ENCODE results near the gene CDK8.

The CDK8 gene

GRCh38 chr13:26323127-26323526, 69.2 kb downstream of the CDK8 start:
- no peak for FAIRE-seq

DNA sequence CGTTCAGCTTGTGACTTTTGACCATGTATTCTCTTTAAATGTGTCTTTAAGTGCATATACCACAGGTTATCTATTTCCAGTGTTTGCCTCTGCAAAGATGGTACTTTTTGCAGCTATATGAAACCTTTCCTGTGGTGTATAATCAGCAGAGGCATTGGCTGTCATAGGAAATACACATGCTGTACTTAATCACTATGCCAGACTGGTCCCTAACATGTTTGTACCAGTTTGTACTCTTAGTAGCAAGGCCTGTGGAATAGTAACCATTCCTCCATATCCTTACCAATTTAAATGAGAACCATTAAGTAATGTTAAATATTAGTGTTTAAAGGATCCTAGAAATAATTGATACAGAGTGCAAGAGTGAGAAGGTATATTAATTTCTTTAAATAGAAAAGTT, 69.8 kb downstream of the CDK8 start:
- peak; percentile 10 for FAIRE-seq

- no peak for FAIRE-seq
Observed at GRCh38 chr13:26324294-26324693, 70.4 kb downstream of the CDK8 start.

DNA sequence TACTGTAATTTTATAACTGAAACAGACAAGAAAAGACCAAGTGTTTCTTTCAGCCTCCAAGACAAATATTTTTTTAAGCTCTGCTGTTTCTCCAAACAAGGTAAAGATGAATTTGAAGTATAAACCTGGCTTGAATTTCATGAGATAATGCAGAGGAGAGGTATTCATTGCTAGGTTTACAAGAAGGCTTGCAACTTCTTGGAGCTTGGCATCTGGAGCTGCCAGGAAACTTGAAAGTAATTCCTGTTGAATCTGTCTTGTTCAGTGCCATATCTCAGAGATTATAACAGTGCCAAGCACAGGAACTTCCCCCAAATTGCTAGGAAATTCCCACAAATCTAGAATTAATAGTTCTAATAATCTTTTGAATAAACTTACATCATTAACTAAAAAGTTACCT, 70.9 kb downstream of the CDK8 start:
- FAIRE-seq = no peak

- FAIRE-seq = no peak
Observed at GRCh38 chr13:26325876-26326275, 71.9 kb downstream of the CDK8 start.

DNA sequence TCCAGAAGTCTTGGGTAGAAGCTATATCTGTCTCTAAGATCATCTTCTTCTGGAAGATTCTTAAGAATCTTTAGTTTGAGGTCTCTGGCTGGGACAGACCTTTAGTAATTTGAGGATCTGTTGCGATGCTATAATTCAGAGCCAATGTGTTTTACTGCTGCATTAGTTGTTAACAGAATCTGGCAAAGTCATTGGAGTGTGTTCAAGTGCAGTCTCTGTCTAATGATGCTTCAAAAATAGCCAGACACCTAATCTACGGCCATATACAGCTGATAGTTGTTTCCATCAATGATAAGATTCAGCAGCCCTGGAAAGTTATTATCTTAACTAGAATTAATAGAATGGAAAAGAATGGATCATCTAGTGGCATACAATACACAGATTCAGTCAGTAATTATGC, 72.6 kb downstream of the CDK8 start:
- FAIRE-seq = no peak

- no peak for FAIRE-seq
Observed at GRCh38 chr13:26327940-26328725, 74.2 kb downstream of the CDK8 start.

GRCh38 chr13:26335158-26335557, 81.2 kb downstream of the CDK8 start:
- FAIRE-seq = no peak

- no peak for FAIRE-seq
Observed at GRCh38 chr13:26340807-26341206, 86.9 kb downstream of the CDK8 start.

DNA sequence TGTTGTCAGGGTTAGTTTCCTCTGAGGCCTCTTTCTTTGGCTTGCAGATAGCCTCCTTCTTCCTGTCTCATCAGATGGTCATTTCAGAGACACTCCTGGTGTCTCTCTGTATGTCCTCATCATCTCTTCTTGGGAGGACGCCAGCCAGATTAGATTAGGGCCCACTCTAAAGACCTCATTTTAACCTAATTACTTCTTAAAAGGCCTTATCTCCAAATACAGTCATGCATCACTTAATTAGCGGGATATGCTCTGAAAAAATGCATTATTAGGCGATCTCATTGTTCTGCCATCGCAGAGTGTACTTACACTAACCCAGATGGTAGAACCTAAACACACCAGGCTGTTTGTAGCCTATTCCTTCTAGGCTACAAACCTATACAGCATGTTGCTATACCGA, 89.0 kb downstream of the CDK8 start:
- FAIRE-seq = no peak

- FAIRE-seq = no peak
Observed at GRCh38 chr13:26343816-26344215, 89.9 kb downstream of the CDK8 start.

DNA sequence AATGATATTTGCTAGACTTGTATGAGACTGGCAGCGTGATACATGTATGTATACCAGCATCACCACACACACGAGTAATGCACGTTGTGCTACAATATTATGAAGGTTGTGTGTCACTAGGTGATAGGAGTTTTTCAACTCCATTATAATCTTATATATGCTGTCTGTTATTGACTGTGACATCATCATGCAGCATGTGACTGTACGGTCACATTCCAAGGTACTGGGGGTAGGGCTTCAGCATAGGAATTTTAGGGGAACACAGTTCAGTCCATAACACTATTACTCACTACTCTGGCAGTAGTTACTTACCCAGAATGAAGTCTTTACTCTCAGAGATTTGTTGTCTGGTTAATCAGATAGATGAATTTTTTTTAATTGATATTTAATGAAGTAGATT, 91.1 kb downstream of the CDK8 start:
- no peak for FAIRE-seq

- no peak for FAIRE-seq
Observed at GRCh38 chr13:26348966-26349365, 95.0 kb downstream of the CDK8 start.

DNA sequence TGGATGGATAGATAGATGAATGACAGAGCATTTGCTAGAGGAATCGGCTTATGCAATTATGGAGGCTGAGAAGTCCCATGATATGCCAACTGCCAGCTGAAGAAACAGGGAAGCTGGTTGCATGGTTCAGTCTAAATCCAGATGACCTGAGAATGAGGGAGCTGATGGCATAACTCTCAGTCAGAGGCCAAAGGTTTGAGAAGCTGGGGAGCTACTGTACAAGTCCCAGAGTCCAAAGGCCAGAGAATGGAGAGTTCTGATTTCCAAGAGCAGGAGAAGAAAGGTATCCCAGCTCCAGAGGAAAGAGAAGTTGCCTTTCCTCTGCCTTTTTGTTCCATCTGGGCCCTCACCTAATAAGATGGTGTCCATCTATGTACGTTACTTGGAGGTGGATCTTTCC, 108.3 kb downstream of the CDK8 start:
- FAIRE-seq = no peak

- no peak for FAIRE-seq
Observed at GRCh38 chr13:26370553-26370952, 116.6 kb downstream of the CDK8 start.

GRCh38 chr13:26372747-26373146, 118.8 kb downstream of the CDK8 start:
- FAIRE-seq = no peak

- FAIRE-seq = no peak
Observed at GRCh38 chr13:26376430-26376829, 122.5 kb downstream of the CDK8 start.

GRCh38 chr13:26377038-26377437, 123.1 kb downstream of the CDK8 start:
- FAIRE-seq = no peak

DNA sequence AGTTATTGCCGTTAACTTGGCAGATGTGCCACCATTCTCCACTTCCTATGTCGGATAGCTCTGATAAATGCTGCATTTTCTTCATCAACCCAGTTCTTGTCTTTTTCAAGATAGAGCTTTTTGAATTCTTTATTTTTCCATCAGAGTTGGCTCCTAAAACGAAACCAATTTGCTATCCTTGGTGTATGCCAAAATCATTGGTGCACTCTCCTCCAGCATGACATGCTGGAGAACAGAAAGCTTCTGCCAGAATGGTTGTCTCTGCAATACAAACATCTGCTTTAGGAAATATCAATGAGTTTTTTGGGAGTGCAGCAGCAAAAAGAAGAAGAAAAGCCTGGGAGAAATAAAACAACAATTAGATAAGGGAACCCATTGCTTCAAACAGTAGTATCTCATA, 124.2 kb downstream of the CDK8 start:
- FAIRE-seq = no peak

GRCh38 chr13:26379831-26380230, 125.9 kb downstream of the CDK8 start:
- no peak for FAIRE-seq

- no peak for FAIRE-seq
Observed at GRCh38 chr13:26380930-26381329, 127.0 kb downstream of the CDK8 start.

DNA sequence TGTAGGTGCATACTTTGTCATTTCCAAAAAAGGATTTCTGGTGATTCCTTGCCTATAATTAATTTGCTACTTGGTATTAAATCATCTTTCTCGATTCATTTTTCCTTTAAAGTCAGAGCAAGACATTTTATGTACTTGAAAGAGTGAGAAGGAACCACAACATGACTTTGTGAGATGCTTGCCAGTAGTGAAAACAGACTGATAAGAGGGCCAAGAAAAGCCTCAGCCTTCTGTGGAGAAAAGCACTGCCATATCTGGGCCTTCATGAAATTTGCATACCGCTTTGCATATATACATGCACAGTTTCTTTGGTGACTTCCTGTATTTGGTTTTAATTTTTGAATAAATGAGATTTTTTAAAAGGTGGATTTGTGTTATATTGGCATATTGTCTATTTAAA, 128.4 kb downstream of the CDK8 start:
- no peak for FAIRE-seq

DNA sequence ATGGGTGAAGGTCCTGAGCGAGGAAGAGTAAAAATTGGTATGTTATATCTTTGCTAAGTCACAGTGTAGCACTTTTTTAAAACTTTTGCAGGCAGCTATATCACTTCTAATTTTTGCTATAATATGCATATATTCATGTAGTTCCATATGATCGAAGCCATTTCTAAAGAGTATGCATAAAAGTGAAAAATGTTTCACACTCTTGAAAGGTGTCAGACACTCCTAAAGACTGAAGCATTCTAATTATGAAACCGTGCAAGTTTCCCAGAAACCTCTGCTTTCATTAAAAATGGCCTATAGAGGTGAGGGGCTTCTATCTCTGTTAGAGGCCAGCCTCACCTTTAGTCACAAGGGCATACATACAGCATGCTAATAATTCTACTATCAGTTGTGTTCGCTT, 128.9 kb downstream of the CDK8 start:
- no peak for FAIRE-seq

GRCh38 chr13:26384587-26384986, 130.7 kb downstream of the CDK8 start:
- no peak for FAIRE-seq

GRCh38 chr13:26386026-26386425, 132.1 kb downstream of the CDK8 start:
- FAIRE-seq = no peak
